Esophagus squamous epithelium (tissue), 5 donors: ENCODE data around the gene JAK3. TPM values are rescaled to one million over a fixed set of nuclear protein-coding genes. Genes with fewer than 3 reads are reported as not detected.
A peak's percentile ranks its signal among the peaks of the same experiment; 100 is the strongest.

ENCODE experiments used
- DNase-seq: peaks from one replicate; lab custom pipeline; 2025; lab: John Stamatoyannopoulos, UW
- H3K27ac ChIP-seq, 4 donors: fragments of 200-600 bp; sonication (generic); one replicate each; pipeline ENCODE4 v1.5.1; 2016 to 2019; ENCODE audit warnings: mild to moderate bottlenecking in 1 of 4
- H3K27me3 ChIP-seq, 4 donors: fragments of 200-600 bp; sonication (generic); 1 replicate in 3 of 4; 2 replicates in 1 of 4; pipeline versions ENCODE4 v1.5.1 to v1.6.0; 2017 to 2021; ENCODE audit warnings: antibody characterized with exemption in 1 of 4
- H3K36me3 ChIP-seq, 3 donors: fragments of 200-600 bp; sonication (generic); one replicate each; pipeline ENCODE4 v1.5.1; 2016 to 2019
- H3K4me1 ChIP-seq, 3 donors: fragments of 200-600 bp; sonication (generic); one replicate each; pipeline ENCODE4 v1.5.1; 2017 to 2019
- H3K4me3 ChIP-seq, 4 donors: fragments of 200-600 bp; sonication (generic); 1 replicate in 3 of 4; 2 replicates in 1 of 4; pipeline ENCODE4 v1.5.1; 2016 to 2019; ENCODE audit warnings: mild to moderate bottlenecking in 2 of 4, moderate library complexity in 1 of 4
- H3K9me3 ChIP-seq, 3 donors: fragments of 200-600 bp; sonication (generic); one replicate each; pipeline ENCODE4 v1.5.1; 2016 to 2019
- POLR2A ChIP-seq, 4 donors: fragments of 450-650 bp; IDR thresholded peaks; one replicate each; pipeline ENCODE4 v1.6.1; 2017; ENCODE audit warnings: antibody characterized with exemption in 4 of 4, mild to moderate bottlenecking in 4 of 4, moderate library complexity in 3 of 4
- WGBS, 2 donors: methylation state at CpG; one replicate each; pipeline ENCODE4 v1.1.5; 2018; 5-methylcytosine and 5-hydroxymethylcytosine counted together
- intact Hi-C: fragments of 100-400 bp; cut with DNase I; formaldehyde crosslinking; loops from one replicate; pipeline ENCODE4 v1.15.0; 2022
- total RNA-seq, 4 donors: library from RNA; depleted of rRNA; stranded (reverse); fragments of >200 nt; gene quantifications; one replicate each; pipeline ENCODE4 v1.1.0, GENCODE V29; 2016
- TF ChIP-seq, protein P1 (sequence below), 6 experiments: fragments of 450-650 bp in 4 of 6; fragments of 200-600 bp in 2 of 6; sonication (generic) in 2 of 6; IDR thresholded peaks; one replicate each; pipeline ENCODE4 v1.5.1; 2016 to 2019; ENCODE audit warnings: antibody characterized with exemption in 6 of 6, mild to moderate bottlenecking in 4 of 6, moderate library complexity in 4 of 6
- donor health status: DM: yes; HTN: yes; CAD: no.

Gene JAK3
- total RNA-seq, 4 donors from 2014 or later, result 0.87 to 6.5 (median 4.6) TPM

DNA sequence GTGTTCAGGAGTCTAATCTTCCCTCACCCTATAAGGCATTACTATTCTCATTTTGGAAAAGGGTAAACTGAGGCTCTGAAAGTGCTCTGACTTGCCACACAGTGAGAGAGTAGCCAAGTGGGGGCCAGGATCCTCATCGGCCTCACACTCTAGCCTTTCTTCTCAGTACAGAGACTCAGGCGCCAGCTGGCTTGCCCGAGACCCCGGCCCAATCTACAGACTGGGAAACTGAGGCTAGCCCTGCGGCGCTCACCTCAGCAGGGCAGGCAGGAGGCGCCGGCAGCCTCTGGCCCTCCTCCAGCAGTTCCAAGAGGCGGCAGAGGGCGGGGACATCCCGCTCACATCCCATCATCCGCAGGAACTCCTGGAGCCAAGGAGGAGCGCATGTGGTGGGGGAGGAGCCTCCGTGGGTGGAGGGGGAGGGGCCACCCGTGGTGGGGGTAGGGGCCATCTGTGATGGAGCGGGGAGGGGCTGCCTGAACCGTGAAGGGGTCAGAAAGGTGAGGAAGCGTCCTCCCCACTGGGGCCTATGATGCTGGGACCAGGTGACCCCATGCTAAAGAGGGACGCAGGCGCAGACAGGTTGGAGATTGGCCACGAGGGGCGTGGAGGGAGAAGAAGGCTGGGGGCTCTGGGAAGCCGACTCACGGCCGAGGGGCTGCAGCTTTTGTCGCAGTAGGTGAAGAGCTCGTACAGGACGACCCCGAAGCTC, 17.8 kb downstream of the JAK3 start:
- Histone ChIP-seq H3K4me3 (peak overlapping the region in 3 of 4 donors; percentile 20 to 52 (median 33)), H3K9me3 (no peaks in the 10 kb centered on the region), H3K27ac (no peak overlapping the region), H3K4me1 (peaks cover 0 to 21% (median 10%) of the 10 kb centered on the region in 3 donors), H3K36me3 (peaks cover 0 to 28% (median 0%) of the 10 kb centered on the region in 3 donors), H3K27me3 (peaks cover 0 to 55% (median 0%) of the 10 kb centered on the region in 4 donors)
- TF ChIP-seq, protein P1, sequence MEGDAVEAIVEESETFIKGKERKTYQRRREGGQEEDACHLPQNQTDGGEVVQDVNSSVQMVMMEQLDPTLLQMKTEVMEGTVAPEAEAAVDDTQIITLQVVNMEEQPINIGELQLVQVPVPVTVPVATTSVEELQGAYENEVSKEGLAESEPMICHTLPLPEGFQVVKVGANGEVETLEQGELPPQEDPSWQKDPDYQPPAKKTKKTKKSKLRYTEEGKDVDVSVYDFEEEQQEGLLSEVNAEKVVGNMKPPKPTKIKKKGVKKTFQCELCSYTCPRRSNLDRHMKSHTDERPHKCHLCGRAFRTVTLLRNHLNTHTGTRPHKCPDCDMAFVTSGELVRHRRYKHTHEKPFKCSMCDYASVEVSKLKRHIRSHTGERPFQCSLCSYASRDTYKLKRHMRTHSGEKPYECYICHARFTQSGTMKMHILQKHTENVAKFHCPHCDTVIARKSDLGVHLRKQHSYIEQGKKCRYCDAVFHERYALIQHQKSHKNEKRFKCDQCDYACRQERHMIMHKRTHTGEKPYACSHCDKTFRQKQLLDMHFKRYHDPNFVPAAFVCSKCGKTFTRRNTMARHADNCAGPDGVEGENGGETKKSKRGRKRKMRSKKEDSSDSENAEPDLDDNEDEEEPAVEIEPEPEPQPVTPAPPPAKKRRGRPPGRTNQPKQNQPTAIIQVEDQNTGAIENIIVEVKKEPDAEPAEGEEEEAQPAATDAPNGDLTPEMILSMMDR (IDR thresholded peaks at IDR 0.05), result no peak
- TF ChIP-seq POLR2A (IDR thresholded peaks at IDR 0.05), result no peak
- intact Hi-C loops, result no loop called here
- 25 to 49% methylated on average over 11 to 14 of the region's 29 CpGs for WGBS, 2 donors
- no peak for DNase-seq

DNA sequence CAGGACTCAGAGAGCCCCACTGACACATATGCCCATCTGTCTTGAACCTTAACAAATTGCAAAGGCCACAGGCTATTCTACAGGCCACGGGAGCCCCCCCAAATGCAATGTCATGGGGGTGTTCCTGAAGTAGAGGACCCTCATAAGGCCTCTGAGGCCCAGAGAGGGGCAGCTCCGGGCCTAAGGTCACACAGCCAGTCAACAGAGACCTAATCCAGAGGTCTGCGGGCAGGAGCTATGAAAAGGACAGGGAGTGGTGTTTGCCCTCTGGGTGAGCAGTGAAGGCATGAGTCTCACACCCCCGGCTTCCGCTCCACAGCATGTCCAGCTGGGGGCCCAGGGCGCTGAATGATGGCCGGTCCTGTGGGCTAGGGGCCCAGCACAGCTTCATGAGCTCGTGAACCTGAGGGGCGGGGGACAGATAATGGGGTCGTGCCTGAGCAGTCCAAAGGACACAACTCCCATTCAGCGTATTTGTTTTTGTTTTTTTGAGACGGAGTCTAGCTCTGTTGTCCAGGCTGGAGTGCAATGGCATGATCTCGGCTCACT, 21.2 kb downstream of the JAK3 start:
- whole genome bisulfite sequencing, 2 donors, result 89 to 93% methylated on average over 11 to 12 of the region's 13 CpGs
- Histone ChIP-seq H3K36me3 (peaks cover 0 to 14% (median 0%) of the 10 kb centered on the region in 3 donors), H3K27ac (no peak overlapping the region), H3K4me1 (peaks cover 0 to 19% (median 10%) of the 10 kb centered on the region in 3 donors), H3K4me3 (no peak overlapping the region), H3K27me3 (peaks cover 0 to 56% (median 0%) of the 10 kb centered on the region in 4 donors), H3K9me3 (no peaks in the 10 kb centered on the region)
- DNase-seq, result no peak
- TF ChIP-seq POLR2A (IDR thresholded peaks at IDR 0.05), result no peak
- TF ChIP-seq, protein P1 (IDR thresholded peaks at IDR 0.05), result no peak
- intact Hi-C loops, result no loop called here

DNA sequence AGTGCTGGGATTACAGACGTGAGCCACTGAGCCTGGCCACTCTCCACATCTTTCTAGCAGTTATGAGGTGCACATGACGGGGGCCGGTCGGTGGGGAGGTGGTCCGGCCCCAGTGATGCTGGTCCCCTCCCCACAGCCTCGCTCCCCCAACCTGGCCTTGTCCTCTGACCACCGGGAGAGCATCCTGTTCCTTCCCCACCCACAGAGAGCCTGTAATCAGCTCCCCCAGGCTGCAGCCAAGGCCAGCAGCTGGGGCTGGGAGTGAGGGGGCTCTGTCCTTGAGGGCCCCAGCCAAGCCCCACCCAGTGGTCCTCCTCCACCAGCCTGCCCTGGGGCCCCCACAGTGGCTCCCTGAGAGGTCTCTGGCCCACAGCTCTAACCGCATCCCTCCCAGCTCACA, 23.4 kb downstream of the JAK3 start:
- DNase-seq, result no peak
- TF ChIP-seq POLR2A (IDR thresholded peaks at IDR 0.05), result no peak
- TF ChIP-seq, protein P1 (IDR thresholded peaks at IDR 0.05), result no peak
- Histone ChIP-seq H3K4me3 (no peak overlapping the region), H3K36me3 (no peaks in the 10 kb centered on the region), H3K27me3 (peaks cover 0 to 40% (median 0%) of the 10 kb centered on the region in 4 donors), H3K4me1 (no peaks in the 10 kb centered on the region), H3K9me3 (no peaks in the 10 kb centered on the region), H3K27ac (no peak overlapping the region)
- intact Hi-C loops, result no loop called here
- 58 to 71% methylated on average over 2 to 6 of the region's 8 CpGs for WGBS, 2 donors

DNA sequence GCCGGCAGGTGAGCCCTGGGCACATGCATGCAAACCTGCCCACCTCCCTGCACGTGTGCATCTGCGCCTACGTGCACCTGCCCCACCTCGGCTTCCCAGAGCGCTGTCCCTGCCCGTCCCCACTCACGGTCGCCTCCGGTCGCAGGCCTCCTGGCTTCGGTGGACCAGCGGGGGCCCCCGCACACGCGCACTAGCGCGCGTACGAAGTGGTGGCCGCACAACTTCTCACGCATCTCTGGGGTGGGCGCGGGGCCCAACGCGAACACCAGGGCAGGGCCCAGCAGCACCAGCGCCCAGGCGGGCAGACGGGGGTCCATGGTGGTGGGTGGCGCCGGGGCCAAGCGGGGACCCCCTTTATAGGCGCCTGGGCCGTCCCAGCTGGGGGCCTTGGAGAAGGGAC, 26.6 kb downstream of the JAK3 start, which contains the start of gene INSL3:
INSL3 (minus strand) TSS at position 330 of the 400 bp plus-strand sequence; CDS start at position 317, 13 bp downstream.
- no peak within 1 kb of the TSS for H3K4me3 ChIP-seq
- 65 to 88% methylated on average over 22 to 27 of the region's 34 CpGs for WGBS, 2 donors
- intact Hi-C loops, result no loop called here
- no peak within 1 kb of the TSS for H3K27ac ChIP-seq
- no peaks in the 10 kb centered on the region for H3K9me3 ChIP-seq
- no peaks in the 10 kb centered on the region for H3K36me3 ChIP-seq
- DNase-seq, result no peak
- no peaks in the 10 kb centered on the region for H3K4me1 ChIP-seq
- TF ChIP-seq POLR2A (IDR thresholded peaks at IDR 0.05), result no peak
- TF ChIP-seq, protein P1 (IDR thresholded peaks at IDR 0.05), result no peak
- H3K27me3 ChIP-seq, result peaks cover 0 to 34% (median 0%) of the 10 kb centered on the region in 4 donors
